ENCODE results near the gene CTIF. TPM values are rescaled to one million over a fixed set of nuclear protein-coding genes. Genes with fewer than 3 reads are reported as not detected.

CTIF gene
- total RNA-seq, 1 experiment from 2014 or later = 5.8 TPM

- Histone ChIP-seq H3K4me2 (ENCODE audit: low read length) (no peak overlapping the region), H3K9me3 (ENCODE audit: low read length) (no peaks in the 10 kb centered on the region), H3K27me3 (ENCODE audit: low read length) (no peaks in the 10 kb centered on the region), H3K4me3 (ENCODE audit: low read length) (no peak overlapping the region), H3F3A (ENCODE audit: low read length, unreplicated experiment) (no peaks in the 10 kb centered on the region), H3K79me2 (ENCODE audit: low read length) (no peaks in the 10 kb centered on the region), H3K27ac (ENCODE audit: low read length) (no peak overlapping the region), H3K9me2 (replicated peaks; ENCODE audit: low read length) (no peaks in the 10 kb centered on the region), H4K20me1 (ENCODE audit: low read length) (no peaks in the 10 kb centered on the region), H3K36me3 (ENCODE audit: low read depth, low read length) (no peaks in the 10 kb centered on the region), H3K4me1 (ENCODE audit: insufficient read depth, low read length) (no peaks in the 10 kb centered on the region), H2AFZ (ENCODE audit: low read length) (no peak overlapping the region), H3K9ac (ENCODE audit: low read length) (no peak overlapping the region)
- ATAC-seq (no peak), DNase-seq (no peak)
- CTCF ChIA-PET = no interaction called here
- no TSS peak for BruUV-seq (replicated peaks)
- POLR2A ChIA-PET (ENCODE audit: unreplicated experiment) = no interaction called here
- intact Hi-C loops (cut with micrococcal nuclease) = no loop called here
- TF ChIP-seq EZH2 (IDR thresholded peaks at IDR 0.05; ENCODE audit: low read length, unreplicated experiment) (no peak), EZH2phosphoT487 (IDR thresholded peaks at IDR 0.05; ENCODE audit: borderline replicate concordance, low read length) (no peak)
- TF ChIP-seq, protein P1, sequence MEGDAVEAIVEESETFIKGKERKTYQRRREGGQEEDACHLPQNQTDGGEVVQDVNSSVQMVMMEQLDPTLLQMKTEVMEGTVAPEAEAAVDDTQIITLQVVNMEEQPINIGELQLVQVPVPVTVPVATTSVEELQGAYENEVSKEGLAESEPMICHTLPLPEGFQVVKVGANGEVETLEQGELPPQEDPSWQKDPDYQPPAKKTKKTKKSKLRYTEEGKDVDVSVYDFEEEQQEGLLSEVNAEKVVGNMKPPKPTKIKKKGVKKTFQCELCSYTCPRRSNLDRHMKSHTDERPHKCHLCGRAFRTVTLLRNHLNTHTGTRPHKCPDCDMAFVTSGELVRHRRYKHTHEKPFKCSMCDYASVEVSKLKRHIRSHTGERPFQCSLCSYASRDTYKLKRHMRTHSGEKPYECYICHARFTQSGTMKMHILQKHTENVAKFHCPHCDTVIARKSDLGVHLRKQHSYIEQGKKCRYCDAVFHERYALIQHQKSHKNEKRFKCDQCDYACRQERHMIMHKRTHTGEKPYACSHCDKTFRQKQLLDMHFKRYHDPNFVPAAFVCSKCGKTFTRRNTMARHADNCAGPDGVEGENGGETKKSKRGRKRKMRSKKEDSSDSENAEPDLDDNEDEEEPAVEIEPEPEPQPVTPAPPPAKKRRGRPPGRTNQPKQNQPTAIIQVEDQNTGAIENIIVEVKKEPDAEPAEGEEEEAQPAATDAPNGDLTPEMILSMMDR (conservative IDR thresholded peaks at IDR 0.05; ENCODE audit: low read depth, low read length) = no peak
These were observed 11.4 kb downstream of the CTIF start for GRCh38 chr18:48550101-48550729.

GRCh38 chr18:48551100-48551499 is 12.3 kb downstream of the CTIF start:
- TF ChIP-seq EZH2phosphoT487 (IDR thresholded peaks at IDR 0.05; ENCODE audit: borderline replicate concordance, low read length) = no peak
- TF ChIP-seq, protein P1 (conservative IDR thresholded peaks at IDR 0.05; ENCODE audit: low read depth, low read length) = no peak
- POLR2A ChIA-PET (ENCODE audit: unreplicated experiment) = no interaction called here
- no peaks in the 10 kb centered on the region for H4K20me1 ChIP-seq (ENCODE audit: low read length)
- H3K9ac ChIP-seq (ENCODE audit: low read length) = no peak overlapping the region
- no peaks in the 10 kb centered on the region for H3K9me2 ChIP-seq (replicated peaks; ENCODE audit: low read length)
- no peaks in the 10 kb centered on the region for H3K79me2 ChIP-seq (ENCODE audit: low read length)
- H3K36me3 ChIP-seq (ENCODE audit: low read depth, low read length) = no peaks in the 10 kb centered on the region
- H3F3A ChIP-seq (ENCODE audit: low read length, unreplicated experiment) = no peaks in the 10 kb centered on the region
- H3K27ac ChIP-seq (ENCODE audit: low read length) = no peak overlapping the region
- DNase-seq (no peak), ATAC-seq (no peak)
- no TSS peak for BruUV-seq (replicated peaks)
- no peak overlapping the region for H3K4me2 ChIP-seq (ENCODE audit: low read length)
- H3K9me3 ChIP-seq (ENCODE audit: low read length) = no peaks in the 10 kb centered on the region
- no peak overlapping the region for H2AFZ ChIP-seq (ENCODE audit: low read length)
- intact Hi-C loops (cut with micrococcal nuclease) = no loop called here
- no peak overlapping the region for H3K4me3 ChIP-seq (ENCODE audit: low read length)
- H3K27me3 ChIP-seq (ENCODE audit: low read length) = no peaks in the 10 kb centered on the region
- no peaks in the 10 kb centered on the region for H3K4me1 ChIP-seq (ENCODE audit: insufficient read depth, low read length)
- CTCF ChIA-PET = no interaction called here

DNA sequence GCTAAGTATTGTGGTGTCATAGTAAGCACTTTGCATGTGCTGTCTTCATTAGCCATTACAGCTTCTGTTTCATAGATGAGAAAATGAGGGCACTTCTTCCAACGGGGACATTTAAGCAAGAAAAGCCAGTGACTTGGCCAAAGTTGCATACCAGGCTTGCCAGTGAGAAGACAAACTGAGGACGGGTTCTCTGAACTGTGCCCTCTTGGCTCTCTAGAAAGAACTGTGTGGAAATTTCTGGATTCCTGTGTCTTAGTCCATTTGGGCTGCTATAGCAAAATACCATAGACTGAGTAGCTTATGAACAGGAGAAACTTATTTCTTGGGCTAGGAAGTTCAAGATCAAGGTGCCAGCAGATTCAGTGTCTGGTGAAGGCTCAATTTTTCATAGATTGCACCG is 13.3 kb downstream of the CTIF start:
- intact Hi-C loops (cut with micrococcal nuclease) = no loop called here
- H3F3A ChIP-seq (ENCODE audit: low read length, unreplicated experiment) = no peaks in the 10 kb centered on the region
- CTCF ChIA-PET = no interaction called here
- no TSS peak for BruUV-seq (replicated peaks)
- no peak overlapping the region for H3K27ac ChIP-seq (ENCODE audit: low read length)
- H3K4me1 ChIP-seq (ENCODE audit: insufficient read depth, low read length) = no peaks in the 10 kb centered on the region
- H3K9ac ChIP-seq (ENCODE audit: low read length) = no peak overlapping the region
- H4K20me1 ChIP-seq (ENCODE audit: low read length) = no peaks in the 10 kb centered on the region
- no peak for TF ChIP-seq EZH2phosphoT487 (IDR thresholded peaks at IDR 0.05; ENCODE audit: borderline replicate concordance, low read length)
- TF ChIP-seq EZH2 (IDR thresholded peaks at IDR 0.05; ENCODE audit: low read length, unreplicated experiment) = no peak
- TF ChIP-seq, protein P1 (conservative IDR thresholded peaks at IDR 0.05; ENCODE audit: low read depth, low read length) = no peak
- no peaks in the 10 kb centered on the region for H3K79me2 ChIP-seq (ENCODE audit: low read length)
- H3K27me3 ChIP-seq (ENCODE audit: low read length) = no peaks in the 10 kb centered on the region
- ATAC-seq (no peak), DNase-seq (no peak)
- H3K9me3 ChIP-seq (ENCODE audit: low read length) = no peaks in the 10 kb centered on the region
- H2AFZ ChIP-seq (ENCODE audit: low read length) = no peak overlapping the region
- H3K9me2 ChIP-seq (replicated peaks; ENCODE audit: low read length) = no peaks in the 10 kb centered on the region
- no peaks in the 10 kb centered on the region for H3K36me3 ChIP-seq (ENCODE audit: low read depth, low read length)
- no peak overlapping the region for H3K4me3 ChIP-seq (ENCODE audit: low read length)
- no peak overlapping the region for H3K4me2 ChIP-seq (ENCODE audit: low read length)
- POLR2A ChIA-PET (ENCODE audit: unreplicated experiment) = no interaction called here
